GM03348 (cell line): Measurements from ENCODE around the gene FNDC3B.

Source experiments
- DNase-seq: peaks from one replicate; pipeline ENCODE4 v3.0.0; 2012; ENCODE audit warnings: low spot score

FNDC3B gene

DNA sequence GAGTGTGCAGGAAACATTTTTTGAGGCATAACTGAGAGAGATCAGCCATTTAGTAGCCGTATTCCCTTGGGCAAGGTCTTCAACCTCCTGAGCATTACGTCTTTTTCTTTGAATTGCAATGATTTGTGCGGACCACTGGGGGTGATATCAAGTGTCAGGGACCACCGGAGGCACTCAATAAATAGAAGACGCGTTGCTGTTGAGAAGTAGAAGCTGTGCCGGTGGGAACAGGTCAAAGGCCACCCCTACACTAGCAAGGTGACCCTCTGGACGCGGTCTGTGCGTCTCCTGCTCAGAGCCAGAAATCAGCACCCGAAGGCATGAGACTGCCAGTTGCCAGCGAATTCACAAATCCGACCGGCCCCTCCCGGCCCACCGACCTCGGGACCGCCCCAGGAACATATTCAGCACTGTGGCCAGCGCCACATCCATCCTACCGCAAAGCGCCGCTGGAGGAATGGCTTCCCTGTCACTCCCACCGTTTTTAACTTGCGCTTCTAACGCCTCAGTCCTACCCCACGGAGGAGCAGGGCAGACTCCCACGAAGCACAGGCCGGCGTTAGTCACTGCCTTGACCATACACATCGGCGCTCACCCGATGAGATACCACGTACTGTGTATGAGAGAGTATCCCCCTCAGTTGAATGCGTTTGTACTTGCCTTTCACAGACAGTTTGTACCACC, 410.2 kb downstream of the FNDC3B start:
- DNase-seq = peak; percentile 65
